ENCODE results near the gene CREG1. TPM values are rescaled to one million over a fixed set of nuclear protein-coding genes. Genes with fewer than 3 reads are reported as not detected.

Gene CREG1
- polyA plus RNA-seq, 2 donors = 41.9 to 72.7 TPM

Other genes starting within 250 kb of the CREG1 start
- gene CD247, start 35.2 kb downstream of the CREG1 start, polyA plus RNA-seq = 1 to 10 TPM; 1.3 to 1.6 TPM
- 1 to 10 TPM; 1.5 to 1.7 TPM for gene RCSD1, start 76.5 kb upstream of the CREG1 start, polyA plus RNA-seq
- 10 to 100 TPM; 16.2 to 22.5 TPM for gene MPZL1, start 168.2 kb upstream of the CREG1 start, polyA plus RNA-seq

All from esophagus (tissue), 2 donors.